B cell (primary cell): ENCODE results near the gene POLA2. TPM values are rescaled to one million over a fixed set of nuclear protein-coding genes. Genes with fewer than 3 reads are reported as not detected.
A peak's percentile ranks its signal among the peaks of the same experiment; 100 is the strongest.

Experiments
- ATAC-seq: fragments of 200-7000 bp; cut with Tn5 transposase; one replicate; pipeline ENCODE4 v1.10.0; 2021; ENCODE audit warnings: low read depth, mild to moderate bottlenecking, moderate number of reproducible peaks, moderate library complexity
- CTCF ChIA-PET: fragments of 350-600 bp; sonication (Branson Sonifier 250); formaldehyde crosslinking; loops from one replicate; lab custom pipeline; 2021; ENCODE audit warnings: antibody characterized with exemption, inconsistent platforms; lab: Charles Lee
- POLR2A ChIA-PET: fragments of 350-600 bp; sonication (Branson Sonifier 250); formaldehyde crosslinking; loops from one replicate; lab custom pipeline; 2021; ENCODE audit warnings: antibody characterized with exemption; lab: Charles Lee
- DNase-seq: peaks from one replicate; pipeline ENCODE4 v3.0.0; 2013
- H2AFZ ChIP-seq: 2 replicates; pipeline ENCODE4 v1.6.1; 2012; ENCODE audit warnings: mild to moderate bottlenecking, low read depth, low read length; ENCODE audit not compliant: insufficient read depth, poor library complexity, severe bottlenecking
- H3K27ac ChIP-seq, 2 donors: 1 replicate in 1 of 2; 2 replicates in 1 of 2; pipeline ENCODE4 v1.5.1; 2012 to 2013; ENCODE audit warnings: low read length in 2 of 2, mild to moderate bottlenecking in 2 of 2, moderate library complexity in 1 of 2
- H3K27me3 ChIP-seq, 4 experiments: fragments of 200-600 bp in 1 of 4; sonication (generic) in 1 of 4; replicated peaks in 1 of 4; 1 replicate in 2 of 4; 2 replicates in 2 of 4; pipeline versions ENCODE4 v1.6.1 to v1.7.0; 2013 to 2016; ENCODE audit warnings: low read length in 3 of 4, mild to moderate bottlenecking in 2 of 4, mixed read lengths in 1 of 4, moderate library complexity in 1 of 4; ENCODE audit not compliant: insufficient read depth in 4 of 4, control insufficient read depth in 3 of 4; ENCODE audit errors: control extremely low read depth in 1 of 4
- H3K36me3 ChIP-seq, 2 experiments: replicated peaks in 1 of 2; 1 replicate in 1 of 2; 2 replicates in 1 of 2; pipeline versions ENCODE4 v1.6.1 to v1.7.1; 2013; ENCODE audit warnings: low read length in 1 of 2; ENCODE audit not compliant: insufficient read depth in 2 of 2, control insufficient read depth in 1 of 2; ENCODE audit errors: control extremely low read depth in 1 of 2, extremely low read depth in 1 of 2
- H3K4me1 ChIP-seq, 2 donors: fragments of 200-600 bp in 1 of 2; sonication (generic) in 1 of 2; 1 replicate in 1 of 2; 2 replicates in 1 of 2; pipeline versions ENCODE4 v1.5.1 to v1.6.1; 2013 to 2017; ENCODE audit warnings: low read length in 2 of 2; ENCODE audit not compliant: control insufficient read depth in 2 of 2, insufficient read depth in 2 of 2
- H3K4me2 ChIP-seq: replicated peaks from 2 replicates; pipeline ENCODE3; 2012; ENCODE audit warnings: mild to moderate bottlenecking, low read depth, low read length; ENCODE audit not compliant: poor library complexity, severe bottlenecking
- H3K4me3 ChIP-seq, 5 experiments: fragments of 200-600 bp in 1 of 5; sonication (generic) in 1 of 5; 1 replicate in 3 of 5; 2 replicates in 2 of 5; pipeline versions ENCODE4 v1.5.1 to v1.7.0; 2011 to 2016; ENCODE audit warnings: low read length in 4 of 5, mild to moderate bottlenecking in 4 of 5, low read depth in 2 of 5, control low read depth in 1 of 5, moderate library complexity in 1 of 5; ENCODE audit not compliant: insufficient read depth in 1 of 5; ENCODE audit errors: control extremely low read depth in 1 of 5, extremely low read depth in 1 of 5
- H3K79me2 ChIP-seq: fragments of 200-600 bp; sonication (generic); one replicate; pipeline ENCODE4 v1.6.0; 2016; ENCODE audit warnings: low read length; ENCODE audit not compliant: control insufficient read depth, insufficient read depth
- H3K9ac ChIP-seq: fragments of 200-600 bp; sonication (generic); 2 replicates; pipeline ENCODE4 v1.6.1; 2017; ENCODE audit warnings: mild to moderate bottlenecking, low read length, moderate library complexity
- H3K9me3 ChIP-seq, 3 donors: one replicate each; pipeline versions ENCODE4 v1.6.1 to v1.7.1; 2013; ENCODE audit warnings: low read length in 2 of 3; ENCODE audit not compliant: control insufficient read depth in 2 of 3, insufficient read depth in 1 of 3; ENCODE audit errors: control extremely low read depth in 1 of 3
- H4K20me1 ChIP-seq: 2 replicates; pipeline ENCODE4 v1.6.0; 2012; ENCODE audit warnings: mild to moderate bottlenecking, low read length; ENCODE audit not compliant: insufficient read depth, control insufficient read depth, poor library complexity, severe bottlenecking
- H3K27ac Mint-ChIP-seq: one replicate; pipeline ENCODE4 v1.8.0; 2021; ENCODE audit warnings: mixed read lengths
- H3K27me3 Mint-ChIP-seq: one replicate; pipeline ENCODE4 v1.8.0; 2021; ENCODE audit warnings: mixed read lengths
- H3K4me1 Mint-ChIP-seq: one replicate; pipeline ENCODE4 v1.8.0; 2021; ENCODE audit warnings: mixed read lengths
- H3K4me3 Mint-ChIP-seq: one replicate; pipeline ENCODE4 v1.8.0; 2021; ENCODE audit warnings: mixed read lengths
- H3K9me3 Mint-ChIP-seq: one replicate; pipeline ENCODE4 v1.8.0; 2022; ENCODE audit warnings: mixed read lengths; ENCODE audit not compliant: insufficient read depth
- CTCF ChIP-seq: fragments of 200-600 bp; IDR thresholded peaks from one replicate; pipeline ENCODE4 v1.8.0; 2022; ENCODE audit warnings: antibody characterized with exemption, mild to moderate bottlenecking
- EZH2 ChIP-seq: IDR thresholded peaks from 2 replicates; pipeline ENCODE4 v1.6.1; 2012; ENCODE audit warnings: borderline replicate concordance, low read depth, mild to moderate bottlenecking, moderate library complexity, low read length; ENCODE audit not compliant: insufficient read depth, poor library complexity, severe bottlenecking
- WGBS: methylation state at CpG from one replicate; pipeline ENCODE4 v1.1.5; 2013; ENCODE audit warnings: missing lambda C conversion rate; ENCODE audit not compliant: insufficient coverage; 5-methylcytosine and 5-hydroxymethylcytosine counted together
- intact Hi-C: fragments of 100-400 bp; cut with micrococcal nuclease; formaldehyde crosslinking; loops from one replicate; pipeline ENCODE4 v1.10.0; 2022
- polyA plus RNA-seq: library from polyadenylated mRNA; depleted of rRNA; stranded (reverse); fragments of >200 nt; gene quantifications from 2 replicates; pipeline ENCODE4 v1.2.3, GENCODE V29; 2012
- total RNA-seq, 2 donors: library from RNA; stranded (reverse); fragments of 120-200 nt in 1 of 2; gene quantifications; 1 replicate in 1 of 2; 2 replicates in 1 of 2; pipeline versions ENCODE4 v1.2.3 to v1.2.4, GENCODE V29; 2013 to 2022

POLA2 gene
- total and polyA plus RNA-seq, 2 donors (not counting 1 experiment from before 2014, with no cell fraction given), result 13.0 to 28.7 TPM

- H3K27me3 ChIP-seq, result no peaks in the 10 kb centered on the region
- no peak overlapping the region for H3K4me2 ChIP-seq
- no peak for DNase-seq
- Mint-ChIP-seq H3K4me1 (peaks cover 20% of the 10 kb centered on the region), H3K4me3 (no peak overlapping the region), H3K27ac (no peak overlapping the region), H3K27me3 (no peaks in the 10 kb centered on the region), H3K9me3 (no peaks in the 10 kb centered on the region)
- H3K79me2 ChIP-seq, result peaks cover 41% of the 10 kb centered on the region
- ATAC-seq, result no peak
- ChIA-PET CTCF (interaction anchor here (0.7 to 5.4 kb wide), 18 partner anchors 8 to 419 kb away, joined by 3 to 34 read pairs (median 6); partner anchors contain the start of gene CDC42EP2), POLR2A (interaction anchor here (0.5 to 0.6 kb wide), 2 partner anchors 63 to 152 kb away, joined by 3 read pairs; no protein-coding TSS in a partner anchor)
- H3K4me3 ChIP-seq, result no peak overlapping the region
- intact Hi-C loops, result loop anchor here (2.0 kb wide), 1 partner anchor 41 kb away; no protein-coding TSS in a partner anchor
- H3K9me3 ChIP-seq, result no peaks in the 10 kb centered on the region
- TF ChIP-seq CTCF (peak; percentile 78), EZH2 (no peak)
- no peak overlapping the region for H3K27ac ChIP-seq
- no peaks in the 10 kb centered on the region for H4K20me1 ChIP-seq
- no peak overlapping the region for H3K9ac ChIP-seq
- H3K4me1 ChIP-seq, result peaks cover 8 to 13% of the 10 kb centered on the region in 2 donors
- peaks cover 2 to 37% of the 10 kb centered on the region in 2 experiments for H3K36me3 ChIP-seq
- WGBS, result 100% methylated on average over 1 of the region's 2 CpGs
- no peak overlapping the region for H2AFZ ChIP-seq
These were observed 4.4 kb downstream of the POLA2 start for GRCh38 chr11:65266210-65266609.
